Aorta (tissue), 5 donors: Measurements from ENCODE around the gene UBE2C. TPM values are rescaled to one million over a fixed set of nuclear protein-coding genes. Genes with fewer than 3 reads are reported as not detected.

Experiments used
- ATAC-seq: fragments of 200-7000 bp; cut with Tn5 transposase; one replicate; pipeline ENCODE4 v1.9.1; 2022; ENCODE audit warnings: moderate library complexity; ENCODE audit not compliant: low FRiP score
- DNase-seq, 2 donors: peaks; one replicate each; pipeline ENCODE4 v3.0.0-alpha.2; 2020
- H3K27ac ChIP-seq, 2 donors: one replicate each; pipeline ENCODE4 v1.5.1; 2013; ENCODE audit warnings: low read length in 2 of 2, mild to moderate bottlenecking in 2 of 2, moderate library complexity in 2 of 2, control low read depth in 1 of 2, inconsistent platforms in 1 of 2, low read depth in 1 of 2
- H3K27me3 ChIP-seq, 2 donors: one replicate each; pipeline ENCODE4 v1.6.1; 2013; ENCODE audit warnings: control low read depth in 1 of 2, low read length in 1 of 2, mild to moderate bottlenecking in 1 of 2, moderate library complexity in 1 of 2; ENCODE audit not compliant: insufficient read depth in 2 of 2, control insufficient read depth in 1 of 2
- H3K36me3 ChIP-seq, 2 donors: one replicate each; pipeline ENCODE4 v1.6.1; 2013; ENCODE audit warnings: control low read depth in 1 of 2, low read length in 1 of 2, mild to moderate bottlenecking in 1 of 2; ENCODE audit not compliant: insufficient read depth in 2 of 2, control insufficient read depth in 1 of 2
- H3K4me1 ChIP-seq, 2 donors: one replicate each; pipeline ENCODE4 v1.6.1; 2013; ENCODE audit warnings: low read length in 2 of 2, control low read depth in 1 of 2, mild to moderate bottlenecking in 1 of 2, moderate library complexity in 1 of 2; ENCODE audit not compliant: insufficient read depth in 2 of 2, control insufficient read depth in 1 of 2
- H3K4me3 ChIP-seq, 2 donors: one replicate each; pipeline ENCODE4 v1.5.1; 2013; ENCODE audit warnings: low read length in 2 of 2, control low read depth in 1 of 2, mild to moderate bottlenecking in 1 of 2
- H3K9me3 ChIP-seq: one replicate; pipeline ENCODE4 v1.6.1; 2013; ENCODE audit warnings: mild to moderate bottlenecking, low read length; ENCODE audit not compliant: control insufficient read depth
- WGBS, 2 donors: extraction: QIAGEN DNeasy Blood & Tissue Kit; methylation state at CpG; one replicate each; pipeline ENCODE4 v1.1.7; 2013; 5-methylcytosine and 5-hydroxymethylcytosine counted together
- intact Hi-C, 2 donors: fragments of 100-400 bp; cut with DNase I; formaldehyde crosslinking; loops; one replicate each; pipeline versions ENCODE4 v1.14.2 to v1.15.0; 2022
- polyA plus RNA-seq, 2 donors: library from polyadenylated mRNA; stranded (reverse); fragments of 200-250 nt; gene quantifications; one replicate each; pipeline ENCODE4 v1.2.3, GENCODE V29; 2013
- total RNA-seq, 2 donors: library from RNA; stranded (reverse); fragmentation: NEBNext Ultra II Directional; extraction: Animal tissue kit (Norgen Biotek cat#: 25700); gene quantifications; one replicate each; pipeline ENCODE4 v1.2.1, GENCODE V29; 2021
- donor health status: healthy with polysubstance abuse.
- donor health status: Bipolar disorder and iron deficiency.
- donor health status: DM: no; HTN: no; CAD: no.
- donor health status: DM: no; HTN: no; CAD: no.
- donor health status: DM: yes; HTN: yes; CAD: no.

Gene UBE2C
- total and polyA plus RNA-seq, 4 donors = 1.0 to 5.0 (median 1.9) TPM; not detected in 1

DNA sequence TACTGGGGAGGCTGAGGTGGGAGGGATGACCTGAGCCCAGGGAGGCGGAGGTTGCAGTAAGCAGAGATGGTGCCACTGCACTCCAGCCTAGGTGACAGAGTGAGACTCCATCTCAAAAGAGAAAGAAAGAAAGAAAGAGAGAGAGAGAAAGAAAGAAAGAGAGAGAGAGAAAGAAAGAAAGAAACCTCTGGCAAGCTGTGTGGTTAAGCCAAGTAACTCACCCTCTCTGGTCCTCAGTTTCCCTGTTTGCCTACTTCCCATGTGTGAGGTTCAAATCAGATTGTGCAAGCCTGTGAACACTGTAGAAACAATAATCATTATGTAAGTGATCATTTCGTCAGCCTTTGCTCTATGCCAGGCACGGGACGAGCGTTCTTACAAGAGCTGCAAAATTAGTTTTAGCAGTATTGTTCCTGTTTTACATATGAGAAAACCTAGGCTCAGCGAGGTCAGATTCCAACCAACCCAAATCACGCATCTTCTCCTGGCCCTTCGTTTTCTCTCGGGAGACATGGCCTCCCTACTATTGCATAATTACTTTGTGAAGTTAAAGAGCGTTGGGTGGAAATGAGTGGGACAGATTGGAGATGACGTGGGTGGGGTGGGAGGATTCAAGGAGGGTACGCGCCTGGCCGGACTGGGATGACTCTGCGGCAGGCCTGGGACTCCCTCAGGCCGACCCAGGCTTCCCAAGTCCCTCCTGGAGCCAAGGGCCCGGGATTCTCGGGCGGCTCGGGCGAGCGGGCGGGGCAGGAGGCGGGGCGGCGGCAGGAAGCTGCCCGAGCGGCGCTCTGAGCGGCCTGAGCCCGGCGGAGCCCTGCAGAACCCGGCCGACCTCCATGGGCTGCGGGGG lies 20.8 kb downstream of the UBE2C start, which contains the start of gene SNX21:
Gene SNX21, plus strand, starts transcription at position 770 of the 853 bp plus-strand sequence. CDS start 121 bp downstream, outside the sequence.
- DNase-seq (peak; percentile 91 to 94), ATAC-seq (peak; percentile 92)
- intact Hi-C loops = loop anchor here in 1 of 2 donors (10.0 kb wide), 2 partner anchors 52 to 1648 kb away; partner anchors contain the start of genes JPH2, SPATA25 and ZSWIM1
- no peaks in the 10 kb centered on the region for H3K27me3 ChIP-seq
- no peaks in the 10 kb centered on the region for H3K9me3 ChIP-seq
- H3K36me3 ChIP-seq = no peaks in the 10 kb centered on the region
- peak within 1 kb of the TSS; percentile 71 to 92 for H3K27ac ChIP-seq
- 3 to 4% methylated on average over 32 to 35 of the region's 35 CpGs for WGBS, 2 donors
- H3K4me1 ChIP-seq = peaks cover 0 to 1% of the 10 kb centered on the region in 2 donors
- peak within 1 kb of the TSS; percentile 62 to 75 for H3K4me3 ChIP-seq

DNA sequence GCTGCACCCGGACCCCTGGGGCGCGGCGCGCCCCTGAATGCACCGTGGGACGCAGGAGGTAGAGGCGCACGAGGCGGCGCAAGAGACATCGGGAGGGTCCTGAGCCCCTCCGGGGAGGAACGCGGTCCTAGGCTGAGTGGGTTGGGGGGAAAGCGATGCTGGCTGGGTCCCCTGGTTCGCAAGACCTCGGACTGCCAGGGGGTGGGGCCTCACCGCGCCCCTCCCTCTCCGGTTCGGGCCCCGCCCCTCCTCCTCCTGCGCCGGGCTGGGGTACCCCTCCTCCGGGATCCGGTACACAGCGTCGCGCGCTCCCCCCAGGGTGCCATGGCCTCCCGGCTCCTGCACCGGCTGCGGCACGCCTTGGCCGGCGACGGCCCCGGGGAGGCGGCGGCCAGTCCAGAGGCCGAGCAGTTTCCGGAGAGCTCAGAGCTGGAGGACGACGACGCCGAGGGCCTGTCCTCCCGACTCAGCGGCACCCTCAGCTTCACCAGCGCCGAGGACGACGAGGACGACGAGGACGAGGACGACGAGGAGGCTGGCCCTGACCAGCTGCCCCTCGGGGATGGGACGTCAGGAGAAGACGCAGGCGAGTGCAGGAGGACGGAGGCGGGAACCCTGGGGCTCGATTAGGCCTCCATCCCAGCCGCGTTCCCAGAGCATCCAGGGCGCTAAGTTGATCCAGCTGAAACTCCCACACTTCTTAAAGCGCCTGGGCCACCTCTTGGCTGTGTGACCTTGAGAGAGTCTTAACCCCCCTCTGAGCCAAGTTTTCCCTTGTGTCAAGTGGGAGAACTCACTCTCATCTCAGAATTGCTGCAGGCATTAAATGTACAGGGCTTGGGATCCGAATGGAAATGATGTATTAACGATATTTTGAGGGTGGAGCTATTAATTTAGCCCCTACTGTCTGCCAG lies 21.7 kb downstream of the UBE2C start:
- whole genome bisulfite sequencing, 2 donors = 1% methylated on average over 51 to 71 of the region's 71 CpGs
- no peaks in the 10 kb centered on the region for H3K9me3 ChIP-seq
- H3K4me3 ChIP-seq = peak overlapping the region; percentile 62 to 75
- ATAC-seq (peak; percentile 89), DNase-seq (peak; percentile 82 to 91)
- intact Hi-C loops = loop anchor here (2.0 to 10.0 kb wide), 4 partner anchors 17 to 1649 kb away; partner anchors contain the start of genes ACOT8 (in 1 of the 2), JPH2 (in 1 of the 2), SPATA25 (in 1 of the 2) and ZSWIM1 (in 1 of the 2)
- peaks cover 0 to 1% of the 10 kb centered on the region in 2 donors for H3K4me1 ChIP-seq
- H3K36me3 ChIP-seq = no peaks in the 10 kb centered on the region
- H3K27ac ChIP-seq = peak overlapping the region; percentile 71 to 92
- H3K27me3 ChIP-seq = no peaks in the 10 kb centered on the region

GRCh38 chr20:45834797-45835161 lies 22.3 kb downstream of the UBE2C start:
- DNase-seq (peak; percentile 63 to 78), ATAC-seq (no peak)
- Histone ChIP-seq H3K27ac (peak overlapping the region in 1 of 2 donors; percentile 92), H3K4me1 (peaks cover 0 to 1% of the 10 kb centered on the region in 2 donors), H3K36me3 (no peaks in the 10 kb centered on the region), H3K9me3 (no peaks in the 10 kb centered on the region), H3K27me3 (no peaks in the 10 kb centered on the region), H3K4me3 (peak overlapping the region; percentile 62 to 75)
- WGBS, 2 donors = 24 to 31% methylated on average over 14 of the region's 14 CpGs
- intact Hi-C loops = loop anchor here (2.0 to 10.0 kb wide), 5 partner anchors 18 to 1650 kb away; partner anchors contain the start of genes ACOT8 (in 1 of the 2), JPH2 (in 1 of the 2), SPATA25 (in 1 of the 2) and ZSWIM1 (in 1 of the 2)

DNA sequence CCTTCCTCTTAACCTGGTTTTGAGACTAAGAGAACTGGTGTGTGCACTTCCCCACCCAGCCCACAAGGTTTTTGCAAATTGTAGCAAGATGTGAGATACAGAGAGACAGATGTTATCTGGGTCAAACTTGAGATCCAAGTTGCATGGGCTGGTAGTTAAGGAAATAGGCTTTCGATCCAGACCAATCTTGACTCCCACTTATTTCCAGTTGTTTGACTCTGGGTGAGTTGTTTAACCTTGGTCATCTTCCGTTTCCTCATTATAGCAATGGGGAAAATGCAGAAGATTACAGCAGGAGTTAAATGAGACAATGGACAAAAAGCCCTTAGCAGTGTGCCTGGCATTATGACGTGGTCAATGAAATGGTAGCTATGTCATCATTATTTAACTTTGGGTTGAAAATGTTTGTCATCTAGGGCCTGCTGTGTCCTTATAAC lies 22.9 kb downstream of the UBE2C start:
- Histone ChIP-seq H3K4me3 (peak overlapping the region in 1 of 2 donors; percentile 62), H3K4me1 (peaks cover 0 to 1% of the 10 kb centered on the region in 2 donors), H3K27me3 (no peaks in the 10 kb centered on the region), H3K27ac (peak overlapping the region in 1 of 2 donors; percentile 49), H3K9me3 (no peaks in the 10 kb centered on the region), H3K36me3 (no peaks in the 10 kb centered on the region)
- intact Hi-C loops = loop anchor here (2.0 to 10.0 kb wide), 5 partner anchors 19 to 1651 kb away; partner anchors contain the start of genes ACOT8 (in 1 of the 2), JPH2 (in 1 of the 2), SPATA25 (in 1 of the 2) and ZSWIM1 (in 1 of the 2)
- 18 to 23% methylated on average over 3 of the region's 3 CpGs for WGBS, 2 donors
- DNase-seq = no peak
- no peak for ATAC-seq

- no peaks in the 10 kb centered on the region for H3K36me3 ChIP-seq
- no peak for ATAC-seq
- peak; percentile 77 to 86 for DNase-seq
- H3K27ac ChIP-seq = peak overlapping the region in 1 of 2 donors; percentile 49
- no peaks in the 10 kb centered on the region for H3K27me3 ChIP-seq
- H3K4me1 ChIP-seq = peaks cover 0 to 1% of the 10 kb centered on the region in 2 donors
- H3K4me3 ChIP-seq = peak overlapping the region in 1 of 2 donors; percentile 62
- H3K9me3 ChIP-seq = no peaks in the 10 kb centered on the region
- 35 to 38% methylated on average over 5 of the region's 5 CpGs for WGBS, 2 donors
- intact Hi-C loops = loop anchor here (2.0 to 10.0 kb wide), 5 partner anchors 19 to 1651 kb away; partner anchors contain the start of genes ACOT8 (in 1 of the 2), JPH2 (in 1 of the 2), SPATA25 (in 1 of the 2) and ZSWIM1 (in 1 of the 2)
These were observed 23.4 kb downstream of the UBE2C start for GRCh38 chr20:45835825-45836224.

DNA sequence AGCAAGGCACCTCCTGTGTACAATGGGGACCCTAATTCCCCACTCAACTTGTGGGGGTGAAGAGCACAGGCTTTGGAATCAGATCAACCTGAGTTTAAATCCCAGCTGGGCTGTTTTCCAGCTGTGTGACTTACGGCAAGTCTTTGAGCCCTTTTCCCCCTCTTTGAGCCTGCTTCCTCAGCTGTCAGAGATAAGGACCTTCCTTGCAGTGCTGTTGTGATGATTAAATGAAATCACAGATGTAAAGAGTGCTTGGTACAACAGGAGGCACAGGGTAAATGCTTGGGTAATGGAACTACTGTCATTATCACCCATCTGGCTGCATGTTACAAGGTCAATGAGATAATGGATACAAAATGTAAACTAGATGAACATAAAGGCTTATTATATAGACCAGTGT lies 24.4 kb downstream of the UBE2C start:
- Histone ChIP-seq H3K4me1 (peaks cover 0 to 1% of the 10 kb centered on the region in 2 donors), H3K9me3 (no peaks in the 10 kb centered on the region), H3K27ac (peak overlapping the region in 1 of 2 donors; percentile 11), H3K27me3 (no peaks in the 10 kb centered on the region), H3K4me3 (no peak overlapping the region), H3K36me3 (peaks cover 0 to 2% of the 10 kb centered on the region in 2 donors)
- 0 to 5% methylated on average over 1 of the region's 1 CpG for WGBS, 2 donors
- intact Hi-C loops = loop anchor here (5.0 to 10.0 kb wide), 3 partner anchors 35 to 1652 kb away; partner anchors contain the start of genes JPH2 (in 1 of the 2), SPATA25 (in 1 of the 2) and ZSWIM1 (in 1 of the 2)
- ATAC-seq (no peak), DNase-seq (no peak)

GRCh38 chr20:45840700-45841198 lies 28.3 kb downstream of the UBE2C start:
- Histone ChIP-seq H3K9me3 (no peaks in the 10 kb centered on the region), H3K27me3 (no peaks in the 10 kb centered on the region), H3K27ac (no peak overlapping the region), H3K4me3 (no peak overlapping the region), H3K4me1 (no peaks in the 10 kb centered on the region), H3K36me3 (peaks cover 0 to 2% of the 10 kb centered on the region in 2 donors)
- ATAC-seq = no peak
- DNase-seq = no peak
- intact Hi-C loops = no loop called here
- 77% methylated on average over 25 of the region's 25 CpGs for WGBS, 2 donors
